CD14-positive monocyte (primary cell): ENCODE data around the gene SH3TC2. TPM values are rescaled to one million over a fixed set of nuclear protein-coding genes. Genes with fewer than 3 reads are reported as not detected.

Experiments used
- DNase-seq, 3 donors: peaks; one replicate each; pipeline ENCODE4 v3.0.0-alpha.2; 2011 to 2022
- H2AFZ ChIP-seq: 2 replicates; pipeline ENCODE4 v1.6.0; 2012; ENCODE audit warnings: mild to moderate bottlenecking, low read depth, low read length, inconsistent platforms; ENCODE audit not compliant: insufficient read depth, poor library complexity, severe bottlenecking
- H3K27ac ChIP-seq, 2 donors: 1 replicate in 1 of 2; 2 replicates in 1 of 2; pipeline ENCODE4 v1.5.1; 2012 to 2013; ENCODE audit warnings: low read length in 2 of 2, control low read depth in 1 of 2, inconsistent platforms in 1 of 2, low read depth in 1 of 2, mild to moderate bottlenecking in 1 of 2
- H3K27me3 ChIP-seq, 2 donors: one replicate each; pipeline versions ENCODE4 v1.6.0 to v1.6.1; 2011 to 2013; ENCODE audit warnings: low read length in 2 of 2; ENCODE audit not compliant: control insufficient read depth in 2 of 2, insufficient read depth in 2 of 2
- H3K36me3 ChIP-seq, 2 donors: replicated peaks in 1 of 2; 1 replicate in 1 of 2; 2 replicates in 1 of 2; pipeline versions ENCODE4 v1.5.1 to v1.6.1; 2012 to 2013; ENCODE audit warnings: low read length in 2 of 2, control low read depth in 1 of 2, inconsistent platforms in 1 of 2, mild to moderate bottlenecking in 1 of 2; ENCODE audit not compliant: insufficient read depth in 2 of 2, control insufficient read depth in 1 of 2
- H3K4me1 ChIP-seq, 2 donors: 1 replicate in 1 of 2; 2 replicates in 1 of 2; pipeline versions ENCODE4 v1.5.1 to v1.6.1; 2012 to 2013; ENCODE audit warnings: low read length in 2 of 2, control low read depth in 1 of 2, inconsistent platforms in 1 of 2, mild to moderate bottlenecking in 1 of 2, moderate library complexity in 1 of 2; ENCODE audit not compliant: insufficient read depth in 2 of 2, control insufficient read depth in 1 of 2
- H3K4me2 ChIP-seq: replicated peaks from 2 replicates; pipeline ENCODE3; 2012; ENCODE audit warnings: low read length, moderate library complexity, mild to moderate bottlenecking; ENCODE audit not compliant: poor library complexity, severe bottlenecking; ENCODE audit errors: extremely low read depth
- H3K4me3 ChIP-seq, 3 experiments: fragments of 200-600 bp in 1 of 3; sonication (generic) in 1 of 3; replicated peaks in 1 of 3; 1 replicate in 2 of 3; 2 replicates in 1 of 3; pipeline ENCODE4 v1.5.1; 2011 to 2013; ENCODE audit warnings: low read length in 3 of 3, mild to moderate bottlenecking in 3 of 3, control low read depth in 2 of 3, low read depth in 2 of 3, inconsistent platforms in 1 of 3, moderate library complexity in 1 of 3
- H3K79me2 ChIP-seq: 2 replicates; pipeline ENCODE4 v1.6.0; 2012; ENCODE audit warnings: mild to moderate bottlenecking, control low read depth, inconsistent platforms, low read length, moderate library complexity; ENCODE audit not compliant: insufficient read depth
- H3K9ac ChIP-seq: 2 replicates; pipeline ENCODE4 v1.6.0; 2017; ENCODE audit warnings: low read length, mild to moderate bottlenecking; ENCODE audit not compliant: insufficient read depth, poor library complexity, severe bottlenecking
- H3K9me3 ChIP-seq, 2 donors: replicated peaks in 1 of 2; 1 replicate in 1 of 2; 2 replicates in 1 of 2; pipeline versions ENCODE4 v1.5.1 to v1.6.1; 2012 to 2013; ENCODE audit warnings: low read length in 2 of 2, control low read depth in 1 of 2; ENCODE audit not compliant: control insufficient read depth in 1 of 2, insufficient read depth in 1 of 2
- H4K20me1 ChIP-seq: 2 replicates; pipeline ENCODE4 v1.6.0; 2012; ENCODE audit warnings: mild to moderate bottlenecking, low read length, control low read depth, moderate library complexity; ENCODE audit not compliant: insufficient read depth
- H3K27ac Mint-ChIP-seq, 7 donors: one replicate each; pipeline ENCODE4 v1.8.0; 2020; ENCODE audit warnings: mild to moderate bottlenecking in 7 of 7, mixed read lengths in 7 of 7, moderate library complexity in 6 of 7, inconsistent platforms in 2 of 7
- H3K27me3 Mint-ChIP-seq, 3 donors: one replicate each; pipeline ENCODE4 v1.8.0; 2021 to 2022; ENCODE audit warnings: low read depth in 3 of 3, mild to moderate bottlenecking in 3 of 3, mixed read lengths in 3 of 3, moderate library complexity in 3 of 3, inconsistent platforms in 1 of 3
- H3K36me3 Mint-ChIP-seq, 2 donors: one replicate each; pipeline ENCODE4 v1.8.0; 2020; ENCODE audit warnings: mixed read lengths in 2 of 2, inconsistent platforms in 1 of 2, mild to moderate bottlenecking in 1 of 2
- H3K4me1 Mint-ChIP-seq: one replicate; pipeline ENCODE4 v1.8.0; 2020; ENCODE audit warnings: mild to moderate bottlenecking, mixed read lengths
- H3K4me3 Mint-ChIP-seq, 2 donors: one replicate each; pipeline ENCODE4 v1.8.0; 2020; ENCODE audit warnings: mild to moderate bottlenecking in 2 of 2, mixed read lengths in 2 of 2, moderate library complexity in 1 of 2
- H3K9me3 Mint-ChIP-seq, 7 donors: one replicate each; pipeline ENCODE4 v1.8.0; 2020 to 2022; ENCODE audit warnings: mixed read lengths in 7 of 7, mild to moderate bottlenecking in 6 of 7, moderate library complexity in 6 of 7, inconsistent platforms in 2 of 7
- WGBS: methylation state at CpG from one replicate; pipeline ENCODE4 v1.1.5; 2013; ENCODE audit warnings: missing lambda C conversion rate; ENCODE audit not compliant: insufficient coverage; 5-methylcytosine and 5-hydroxymethylcytosine counted together
- intact Hi-C, 2 donors: fragments of 100-400 bp; cut with micrococcal nuclease; formaldehyde crosslinking; loops; one replicate each; pipeline versions ENCODE4 v1.15.0 to v1.15.1; 2023
- polyA plus RNA-seq, 3 donors: library from polyadenylated mRNA; depleted of rRNA in 1 of 3; unstranded in 2 of 3; stranded (reverse) in 1 of 3; fragments of 300-500 nt in 2 of 3; fragments of >200 nt in 1 of 3; fragmentation: Illumina TruSeq in 2 of 3; gene quantifications; 1 replicate in 2 of 3; 2 replicates in 1 of 3; pipeline ENCODE4 v1.2.3, GENCODE V29; 2012 to 2021
- TF ChIP-seq, protein P1 (sequence below): fragments of 200-600 bp; IDR thresholded peaks from one replicate; pipeline ENCODE4 v1.8.0; 2022; ENCODE audit warnings: antibody characterized with exemption, mild to moderate bottlenecking

The SH3TC2 gene
- polyA plus RNA-seq, 3 donors: 0.01 to 0.30 (median 0.14) TPM

DNA sequence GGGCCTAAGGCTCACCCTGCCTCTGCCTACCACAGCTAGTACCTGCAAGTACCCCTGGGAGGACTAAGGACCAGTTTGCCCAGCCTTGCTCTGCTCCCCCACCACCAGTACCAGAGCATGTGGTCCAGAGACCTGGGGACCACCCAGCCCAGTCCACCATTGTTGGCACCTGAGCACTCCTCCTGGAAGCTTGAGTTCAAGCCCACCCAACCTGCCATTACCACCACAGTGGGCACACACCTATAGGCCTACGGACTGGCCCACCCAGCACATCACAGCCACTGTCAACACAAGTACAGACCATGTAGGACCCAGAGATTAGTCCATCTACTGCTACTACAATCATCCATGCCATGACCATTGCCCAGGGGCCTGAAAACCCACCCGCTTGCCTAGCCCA, 30.8 kb upstream of the SH3TC2 start:
- Mint-ChIP-seq H3K9me3 (peaks cover 20 to 40% (median 32%) of the 10 kb centered on the region in 7 donors), H3K27ac (no peak overlapping the region), H3K4me3 (no peak overlapping the region), H3K27me3 (peaks cover 0 to 1% (median 0%) of the 10 kb centered on the region in 3 donors), H3K36me3 (peaks cover 0 to 3% of the 10 kb centered on the region in 2 donors), H3K4me1 (no peaks in the 10 kb centered on the region)
- Histone ChIP-seq H3K9me3 (peaks cover 17 to 27% of the 10 kb centered on the region in 2 donors), H3K9ac (no peak overlapping the region), H3K27ac (no peak overlapping the region), H3K36me3 (no peaks in the 10 kb centered on the region), H2AFZ (no peak overlapping the region), H3K27me3 (no peaks in the 10 kb centered on the region), H3K4me3 (no peak overlapping the region), H3K79me2 (no peaks in the 10 kb centered on the region), H3K4me2 (no peak overlapping the region), H4K20me1 (no peaks in the 10 kb centered on the region), H3K4me1 (no peaks in the 10 kb centered on the region)
- TF ChIP-seq, protein P1, sequence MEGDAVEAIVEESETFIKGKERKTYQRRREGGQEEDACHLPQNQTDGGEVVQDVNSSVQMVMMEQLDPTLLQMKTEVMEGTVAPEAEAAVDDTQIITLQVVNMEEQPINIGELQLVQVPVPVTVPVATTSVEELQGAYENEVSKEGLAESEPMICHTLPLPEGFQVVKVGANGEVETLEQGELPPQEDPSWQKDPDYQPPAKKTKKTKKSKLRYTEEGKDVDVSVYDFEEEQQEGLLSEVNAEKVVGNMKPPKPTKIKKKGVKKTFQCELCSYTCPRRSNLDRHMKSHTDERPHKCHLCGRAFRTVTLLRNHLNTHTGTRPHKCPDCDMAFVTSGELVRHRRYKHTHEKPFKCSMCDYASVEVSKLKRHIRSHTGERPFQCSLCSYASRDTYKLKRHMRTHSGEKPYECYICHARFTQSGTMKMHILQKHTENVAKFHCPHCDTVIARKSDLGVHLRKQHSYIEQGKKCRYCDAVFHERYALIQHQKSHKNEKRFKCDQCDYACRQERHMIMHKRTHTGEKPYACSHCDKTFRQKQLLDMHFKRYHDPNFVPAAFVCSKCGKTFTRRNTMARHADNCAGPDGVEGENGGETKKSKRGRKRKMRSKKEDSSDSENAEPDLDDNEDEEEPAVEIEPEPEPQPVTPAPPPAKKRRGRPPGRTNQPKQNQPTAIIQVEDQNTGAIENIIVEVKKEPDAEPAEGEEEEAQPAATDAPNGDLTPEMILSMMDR: no peak
- 54% methylated on average over 2 of the region's 2 CpGs for WGBS
- intact Hi-C loops: no loop called here
- no peak for DNase-seq

DNA sequence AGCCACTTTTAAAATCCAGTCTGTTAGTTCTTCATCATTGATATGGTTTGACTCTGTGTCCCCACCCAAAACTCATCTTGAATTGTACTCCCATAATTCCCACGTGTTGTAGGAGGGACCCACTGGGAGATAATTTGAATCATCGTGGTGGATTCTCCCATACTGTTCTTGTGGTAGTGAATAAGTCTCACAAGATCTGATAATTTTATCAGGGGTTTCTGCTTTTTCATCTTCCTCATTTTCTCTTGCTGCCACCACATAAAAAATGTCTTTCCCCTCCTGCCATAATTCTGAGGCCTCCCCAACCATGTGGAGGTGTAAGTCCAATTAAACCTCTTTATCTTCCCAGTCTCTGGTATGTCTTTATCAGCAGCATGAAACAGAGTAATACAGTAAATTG, 26.9 kb upstream of the SH3TC2 start:
- no peaks in the 10 kb centered on the region for H3K79me2 ChIP-seq
- no CpG with 5 or more reads among the region's 2 CpGs for WGBS
- H3K9ac ChIP-seq: no peak overlapping the region
- peaks cover 0 to 3% of the 10 kb centered on the region in 2 donors for H3K36me3 Mint-ChIP-seq
- H3K4me2 ChIP-seq: no peak overlapping the region
- H2AFZ ChIP-seq: no peak overlapping the region
- no peaks in the 10 kb centered on the region for H3K36me3 ChIP-seq
- peaks cover 0 to 7% (median 1%) of the 10 kb centered on the region in 3 donors for H3K27me3 Mint-ChIP-seq
- no peak for DNase-seq
- H3K4me3 ChIP-seq: no peak overlapping the region
- no peak overlapping the region for H3K4me3 Mint-ChIP-seq
- TF ChIP-seq, protein P1: no peak
- no peaks in the 10 kb centered on the region for H3K4me1 ChIP-seq
- no peak overlapping the region for H3K27ac Mint-ChIP-seq
- no peaks in the 10 kb centered on the region for H3K27me3 ChIP-seq
- intact Hi-C loops: no loop called here
- no peaks in the 10 kb centered on the region for H4K20me1 ChIP-seq
- H3K4me1 Mint-ChIP-seq: no peaks in the 10 kb centered on the region
- peaks cover 7 to 26% (median 15%) of the 10 kb centered on the region in 7 donors for H3K9me3 Mint-ChIP-seq
- H3K27ac ChIP-seq: no peak overlapping the region
- H3K9me3 ChIP-seq: peaks cover 11 to 13% of the 10 kb centered on the region in 2 donors
